ENCODE results near the gene ADAM8.
"Not testable (repeated sequence)": the region's sequence is repeated elsewhere in the genome, so short reads cannot be mapped to it uniquely, and the experiment has no call there.

Gene ADAM8

DNA sequence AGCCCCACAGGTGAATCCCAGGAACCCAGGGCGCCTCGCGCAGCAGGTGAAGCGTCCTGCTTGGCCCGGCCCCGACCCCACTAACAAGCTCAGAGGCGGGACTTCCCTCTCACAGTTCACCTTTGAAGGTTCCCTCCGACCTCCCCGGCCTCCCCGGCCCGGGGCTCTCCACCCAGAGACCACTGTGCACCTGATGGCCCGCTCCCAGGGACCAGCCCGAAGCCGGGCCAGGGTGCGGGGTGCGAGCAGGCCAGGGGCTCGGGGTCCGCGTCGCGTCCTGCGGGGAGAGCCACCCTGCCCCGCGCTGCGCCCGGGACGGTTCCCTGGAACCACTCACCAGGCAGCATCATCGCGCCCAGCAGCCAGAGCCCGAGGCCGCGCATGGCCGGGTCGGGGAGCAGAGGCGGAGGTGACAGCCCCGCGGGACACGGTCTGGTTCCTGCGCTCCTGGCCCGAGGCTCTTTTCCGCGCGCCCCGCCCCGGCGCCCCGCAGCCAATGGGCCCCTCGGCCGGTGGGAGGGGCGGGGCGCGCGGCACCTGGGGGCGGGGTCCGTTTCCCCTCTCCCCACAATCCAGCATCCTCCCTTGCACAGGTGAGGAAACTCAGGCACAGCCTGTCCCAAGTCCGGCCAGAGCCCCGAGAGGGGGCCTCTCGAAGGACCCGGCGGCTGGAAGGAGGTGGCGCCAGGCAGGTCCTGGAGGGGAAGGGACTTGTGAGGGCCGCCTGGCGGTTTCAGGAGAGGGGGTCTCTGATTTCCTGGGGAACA lies at the start of gene ADAM8:
Gene ADAM8 (minus strand): TSS at position 434 of the 767 bp plus-strand sequence. CDS start 51 bp downstream, at position 383.
- no peak for DNase-seq

DNA sequence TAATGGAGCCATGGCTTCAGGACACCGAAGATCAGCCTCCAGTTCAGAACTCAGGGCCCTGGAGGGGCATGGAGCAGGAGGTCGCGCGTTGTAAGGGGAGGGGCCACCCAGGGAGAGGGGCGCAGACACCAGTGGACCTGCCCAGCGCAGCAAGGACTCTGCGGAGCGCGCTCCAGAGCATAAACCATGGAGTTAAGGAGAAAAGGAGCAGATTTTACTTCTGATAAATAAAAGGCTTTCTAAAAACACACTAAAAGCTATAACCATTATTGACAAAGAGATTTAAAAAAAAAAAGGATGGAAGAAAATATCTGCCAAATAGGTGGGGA lies 49.5 kb upstream of the ADAM8 start:
- no peak for DNase-seq

DNA sequence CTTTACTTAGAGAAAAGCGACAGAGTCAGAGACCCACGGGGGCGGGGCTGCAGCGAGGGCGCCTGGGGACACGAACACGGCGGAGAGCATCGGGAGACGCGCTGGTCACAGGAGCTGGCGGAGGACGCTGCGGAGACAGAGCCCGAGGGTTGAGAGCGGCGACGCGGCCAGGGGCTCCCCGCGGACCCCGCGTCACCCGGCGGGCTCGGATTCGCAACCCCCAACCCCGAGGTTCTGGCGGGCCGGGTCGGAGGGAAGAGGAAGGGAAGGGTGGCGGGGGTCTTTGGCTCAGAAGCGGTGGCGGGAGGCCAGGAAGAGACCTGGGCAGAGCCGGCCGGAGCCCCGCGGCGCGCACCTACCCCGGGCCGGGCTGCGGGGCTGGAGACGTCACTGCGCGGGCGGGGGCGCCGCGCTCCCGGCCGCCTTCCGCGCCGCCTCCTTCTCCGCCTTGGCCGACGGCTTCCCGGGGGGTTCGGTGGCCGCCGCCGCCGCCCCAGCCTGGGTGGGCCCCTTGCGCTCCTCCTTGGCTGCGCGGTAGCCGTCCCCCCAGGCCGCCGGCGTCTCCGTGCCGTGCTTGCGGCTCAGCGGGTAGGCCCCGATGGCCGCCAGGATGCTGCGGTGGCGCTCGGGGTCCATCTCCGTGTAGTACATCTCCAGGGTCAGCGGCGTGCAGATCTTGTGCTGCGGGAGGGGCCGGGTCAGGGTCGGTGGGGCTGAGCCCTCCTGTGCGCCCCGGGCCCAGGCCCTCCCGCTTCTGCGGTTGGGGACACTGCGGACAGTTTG lies 49.0 kb upstream of the ADAM8 start:
- no peak for DNase-seq

DNA sequence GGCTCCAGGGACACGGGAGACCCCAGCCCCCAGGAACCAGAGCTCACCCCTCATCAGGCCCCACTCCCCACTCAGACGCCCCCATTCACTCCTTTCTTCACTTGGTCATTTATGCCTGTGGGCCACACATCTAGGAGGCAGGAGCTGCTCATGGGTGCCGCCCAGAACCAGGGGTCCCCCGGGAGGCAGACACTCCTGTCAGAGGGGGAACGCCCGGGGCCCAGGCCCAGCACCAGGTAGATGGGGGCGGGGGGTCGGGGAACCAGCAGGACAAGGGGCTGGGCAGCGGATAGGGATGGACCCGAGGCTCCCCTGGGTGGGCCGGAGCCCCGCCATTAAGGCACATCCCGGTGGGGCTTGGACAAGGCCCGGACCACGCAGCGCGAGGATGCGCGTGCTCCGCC lies 48.2 kb upstream of the ADAM8 start:
- no peak for DNase-seq

DNA sequence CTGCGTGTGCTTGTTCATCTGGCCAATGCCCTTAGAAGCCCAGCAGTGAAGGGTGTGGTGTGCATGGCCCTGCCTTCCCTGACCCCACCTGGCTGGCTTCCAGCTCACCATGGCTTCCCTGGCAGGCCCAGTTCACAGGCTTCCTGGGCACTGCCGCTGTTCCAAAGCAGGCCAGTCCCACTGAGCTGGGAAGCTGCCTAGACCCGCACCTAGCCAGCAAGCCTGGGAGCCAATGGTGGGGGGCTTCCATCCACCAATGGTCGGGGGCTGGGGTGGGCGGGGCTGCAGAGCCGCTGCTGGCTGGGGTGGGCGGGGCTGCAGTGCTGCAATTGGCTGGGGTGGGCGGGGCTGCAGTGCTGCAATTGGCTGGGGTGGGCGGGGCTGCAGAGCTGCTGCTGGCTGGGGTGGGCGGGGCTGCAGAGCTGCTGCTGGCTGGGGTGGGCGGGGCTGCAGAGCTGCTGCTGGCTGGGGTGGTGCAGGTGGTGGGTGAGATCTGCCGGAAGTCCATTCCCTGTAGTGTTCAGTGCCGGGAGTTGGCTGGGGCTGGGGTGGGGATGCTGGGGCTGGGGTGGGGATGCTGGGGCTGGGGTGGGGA lies 47.6 kb upstream of the ADAM8 start:
- peak in 1 of 2 experiments; percentile 16 for DNase-seq

DNA sequence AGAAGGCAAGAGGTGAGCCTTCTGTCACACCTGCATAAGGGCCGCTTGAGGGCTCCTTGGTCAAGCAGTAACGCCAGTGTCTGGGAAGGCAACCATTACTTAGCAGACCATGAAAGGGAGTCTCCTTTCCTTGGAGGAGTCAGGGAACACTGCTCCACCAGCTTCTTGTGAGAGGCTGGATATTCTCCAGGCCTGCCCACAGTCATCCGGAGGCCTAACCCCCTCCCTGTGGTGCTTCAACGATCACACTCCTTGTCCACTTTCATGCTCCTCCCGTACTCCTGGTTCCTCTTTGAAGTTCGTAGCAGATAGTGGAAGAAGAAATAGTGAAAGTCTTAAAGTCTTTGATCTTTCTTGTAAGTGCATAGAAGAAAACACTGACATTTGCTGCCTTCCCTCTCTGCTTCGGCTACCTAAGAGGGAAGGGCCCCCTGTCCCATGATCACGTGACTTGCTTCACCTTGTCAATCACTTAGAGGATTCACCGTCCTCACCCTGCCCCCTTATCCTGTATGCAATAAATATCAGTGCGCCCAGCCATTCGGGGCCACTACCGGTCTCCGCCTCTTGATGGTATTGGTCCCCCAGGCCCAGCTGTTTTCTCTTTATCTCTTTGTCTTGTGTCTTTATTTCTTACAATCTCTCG lies 45.5 kb upstream of the ADAM8 start:
- DNase-seq, result not testable (repeated sequence)

DNA sequence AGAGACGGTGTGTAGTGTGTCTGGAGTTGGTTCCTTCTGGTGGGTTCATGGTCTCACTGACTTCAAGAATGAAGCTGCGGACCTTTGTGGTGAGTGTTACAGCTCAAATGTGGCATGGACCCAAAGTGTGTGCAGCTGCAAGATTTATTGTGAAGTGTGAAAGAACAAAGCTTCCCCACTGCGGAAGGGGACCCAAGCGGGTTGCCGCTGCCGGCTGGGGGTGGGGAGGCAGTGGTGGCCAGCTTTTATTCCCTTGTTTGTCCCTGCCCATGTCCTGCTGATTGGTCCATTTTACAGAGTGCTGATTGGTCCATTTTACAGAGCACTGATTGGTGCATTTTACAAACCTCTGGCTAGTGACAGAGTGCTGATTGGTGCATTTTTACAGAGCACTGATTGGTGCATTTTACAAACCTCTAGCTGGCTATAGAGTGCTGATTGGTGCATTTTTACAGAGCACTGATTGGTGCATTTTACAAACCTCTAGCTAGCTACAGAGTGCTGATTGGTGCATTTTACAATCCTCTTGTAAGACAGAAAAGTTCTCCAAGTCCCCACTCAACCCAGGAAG lies 44.3 kb upstream of the ADAM8 start:
- DNase-seq, result not testable (repeated sequence)

DNA sequence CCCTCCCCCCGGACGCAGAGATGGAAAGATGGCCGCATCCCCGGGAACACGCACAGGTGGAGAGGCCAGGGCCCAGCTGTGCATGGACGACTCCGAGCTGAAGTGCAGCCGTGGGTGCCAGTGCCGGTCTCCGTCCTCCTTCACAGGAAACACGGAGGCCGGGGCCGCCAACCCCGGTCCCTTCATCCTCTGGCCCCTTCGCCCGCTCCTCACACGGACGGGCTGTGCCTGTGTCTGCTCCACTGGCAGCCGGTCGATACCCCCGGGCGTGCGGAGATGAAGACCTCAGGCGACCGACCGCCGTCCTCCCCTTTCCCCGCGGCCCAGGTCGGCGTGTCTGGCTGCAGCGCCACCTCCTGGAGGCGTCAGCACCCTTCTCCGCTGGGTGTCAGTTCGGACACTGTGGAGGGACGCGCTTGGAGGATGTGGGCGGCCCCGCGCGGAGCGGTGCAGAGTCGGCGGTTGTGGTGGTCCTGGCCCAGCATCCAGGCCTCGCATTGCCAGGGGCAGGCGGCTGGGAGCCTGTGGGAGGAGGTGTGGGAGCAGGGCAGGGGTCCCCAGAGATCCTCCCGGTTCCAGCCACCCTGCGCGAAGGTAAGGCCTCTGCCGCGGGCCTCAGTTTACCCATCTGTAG lies 41.9 kb upstream of the ADAM8 start:
- DNase-seq, result peak in 1 of 2 experiments; percentile 42

DNA sequence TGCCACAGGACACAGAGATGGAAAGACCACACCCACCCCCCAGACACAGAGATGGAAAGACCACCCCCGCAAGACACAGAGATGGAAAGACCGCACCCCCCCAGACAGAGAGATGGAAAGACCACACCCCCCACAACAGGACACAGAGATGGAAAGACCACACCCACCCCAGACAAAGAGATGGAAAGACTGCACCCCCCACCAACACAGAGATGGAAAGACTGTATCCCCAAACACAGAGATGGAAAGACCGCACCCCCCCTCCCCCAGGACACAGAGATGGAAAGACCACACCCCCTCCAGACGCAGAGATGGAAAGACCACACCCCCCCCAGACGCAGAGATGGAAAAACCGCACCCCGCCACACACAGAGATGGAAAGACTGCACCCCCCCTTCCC lies 40.1 kb upstream of the ADAM8 start:
- DNase-seq, result no peak

DNA sequence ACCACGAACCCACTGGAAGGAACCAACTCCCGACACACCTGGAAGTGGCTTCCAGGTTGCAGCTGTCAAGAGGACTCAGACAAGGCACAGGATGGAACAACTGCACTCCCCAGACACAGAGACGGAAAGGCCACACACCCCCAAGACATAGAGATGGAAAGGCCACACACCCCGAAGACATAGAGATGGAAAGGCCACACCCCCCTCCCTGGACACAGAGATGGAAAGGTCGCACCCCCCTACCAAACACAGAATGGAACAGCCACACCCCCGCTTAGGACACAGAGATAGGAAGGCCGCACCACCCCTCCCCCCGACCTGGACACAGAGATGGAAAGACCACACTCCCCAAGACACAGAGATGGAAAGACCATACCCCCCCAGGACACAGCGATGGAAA lies 39.6 kb upstream of the ADAM8 start:
- DNase-seq, result no peak

DNA sequence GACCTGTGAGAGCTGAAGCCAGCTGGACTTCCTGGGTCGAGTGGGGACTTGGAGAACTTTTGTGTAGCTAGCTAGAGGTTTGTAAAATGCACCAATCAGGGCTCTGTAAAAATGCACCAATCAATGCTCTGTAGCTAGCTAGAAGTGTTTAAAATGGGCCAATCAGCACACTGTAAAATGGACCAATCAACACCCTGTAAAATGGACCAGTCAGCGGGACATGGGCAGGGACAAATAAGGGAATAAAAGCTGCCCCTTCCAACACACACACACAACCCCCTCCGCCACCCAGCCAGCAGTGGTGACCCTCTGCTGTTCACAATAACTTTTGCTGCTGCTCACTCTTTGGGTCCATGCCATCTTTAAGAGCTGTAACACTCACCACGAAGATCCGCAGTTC lies 39.2 kb upstream of the ADAM8 start:
- DNase-seq, result no peak

DNA sequence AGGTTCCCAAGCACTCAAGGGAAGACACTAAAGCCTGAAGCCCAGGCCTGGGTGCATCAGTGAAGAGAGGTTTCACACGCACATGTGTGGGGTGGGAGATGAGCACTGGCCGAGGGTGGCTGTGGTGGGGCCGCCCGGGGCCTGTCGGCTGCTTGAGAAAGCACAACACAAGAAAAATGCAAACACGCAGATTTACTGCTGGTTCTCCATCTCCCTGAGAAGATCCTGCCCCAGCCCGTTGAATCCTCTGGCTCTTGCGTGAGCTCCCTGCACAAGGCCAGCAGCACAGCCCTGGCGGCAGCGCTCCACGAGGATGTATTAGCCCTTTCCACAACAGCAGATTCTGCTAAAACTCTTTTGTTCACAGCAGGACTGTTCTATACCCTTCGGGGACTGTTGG lies 38.2 kb upstream of the ADAM8 start:
- DNase-seq, result no peak

DNA sequence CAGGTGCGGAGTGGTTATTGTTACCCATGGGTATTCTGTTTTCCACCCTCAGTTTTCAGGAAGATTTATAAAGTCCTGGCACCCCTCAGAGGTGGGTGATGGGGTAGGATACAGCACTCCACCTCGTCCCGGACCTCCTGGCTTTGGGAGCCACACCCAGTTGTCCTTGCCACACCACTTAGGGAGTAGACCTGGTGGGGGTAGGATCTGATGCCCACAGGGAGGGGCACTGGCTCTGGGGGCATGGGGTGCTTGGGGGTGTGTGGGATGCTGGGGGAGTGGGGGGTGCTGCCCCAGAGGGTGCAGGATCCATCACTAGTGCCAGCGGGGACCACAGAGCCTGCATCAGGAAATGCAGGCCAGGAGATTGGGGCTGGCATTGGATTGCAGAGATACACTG lies 36.5 kb upstream of the ADAM8 start:
- DNase-seq, result no peak

DNA sequence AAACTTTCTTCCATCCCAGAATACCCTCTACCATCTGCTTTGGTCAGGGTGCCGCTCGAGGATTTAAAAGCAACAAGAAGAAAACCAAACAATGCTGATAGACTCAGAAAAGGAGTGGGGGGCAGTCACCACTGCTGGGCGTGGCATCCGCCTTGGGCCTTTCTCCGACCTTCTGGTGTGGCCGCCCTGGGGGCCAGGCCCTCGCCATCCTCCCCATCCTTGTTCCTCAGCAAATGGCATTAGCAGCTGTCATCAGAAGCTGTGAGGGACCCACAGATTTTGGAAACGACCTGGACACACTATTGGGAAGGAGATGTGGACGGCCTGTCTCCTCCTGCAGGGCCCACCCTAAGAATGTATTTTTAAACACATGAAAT lies 36.1 kb upstream of the ADAM8 start:
- DNase-seq, result no peak

DNA sequence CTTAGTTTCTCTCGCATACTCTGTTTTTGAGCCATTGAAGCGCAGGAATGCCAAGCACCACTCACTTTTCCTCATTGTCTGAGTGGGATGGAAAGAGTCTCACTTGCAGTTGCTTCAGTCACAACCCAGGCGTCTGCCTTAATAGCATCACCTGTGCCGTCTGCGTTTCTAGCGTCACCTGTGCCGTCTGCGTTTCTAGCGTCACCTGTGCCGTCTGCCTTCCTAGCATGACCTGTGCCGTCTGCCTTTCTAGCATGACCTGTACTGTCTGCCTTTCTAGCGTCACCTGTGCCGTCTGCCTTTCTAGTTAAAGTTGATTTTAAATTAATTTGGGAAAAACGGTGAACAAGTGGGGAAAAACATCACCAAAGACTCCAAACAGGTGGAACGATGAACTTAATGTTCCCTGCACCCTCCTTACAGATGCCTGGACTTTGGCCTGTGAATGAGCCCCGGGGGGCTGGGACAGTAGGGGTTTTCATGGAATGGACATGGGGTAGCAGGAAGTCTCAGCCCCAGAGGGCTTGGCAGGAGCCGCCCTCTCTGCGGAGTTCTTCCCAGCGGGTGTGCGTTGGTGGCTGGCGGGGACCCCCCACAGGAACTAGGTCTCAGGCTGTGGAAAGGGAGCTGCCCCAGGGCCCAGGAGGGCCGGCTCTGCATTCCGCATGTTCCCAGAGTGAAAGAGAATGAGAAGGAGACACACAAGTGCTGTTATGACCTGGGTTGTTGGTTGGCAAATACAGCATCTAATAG lies 35.5 kb upstream of the ADAM8 start:
- no peak for DNase-seq

DNA sequence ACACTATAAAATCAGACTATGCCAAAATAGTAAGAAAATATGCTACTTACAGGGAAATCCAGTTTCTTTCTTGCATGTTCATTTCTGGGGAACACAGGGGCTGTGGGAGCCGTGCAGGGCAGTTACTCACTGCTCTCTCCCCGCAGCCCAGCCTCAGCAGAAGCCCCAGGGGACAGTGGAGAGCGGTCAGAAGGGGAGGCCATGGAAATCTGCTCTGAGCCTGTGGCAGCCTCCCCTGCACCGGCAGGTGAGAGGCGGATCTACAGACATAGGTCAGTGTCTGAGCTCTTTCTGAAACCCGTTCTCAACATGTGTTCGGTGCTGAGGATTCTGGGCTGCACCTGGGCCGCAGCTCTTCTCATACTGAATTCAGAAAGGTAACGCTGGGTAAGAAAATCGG lies 34.9 kb upstream of the ADAM8 start:
- DNase-seq, result no peak

DNA sequence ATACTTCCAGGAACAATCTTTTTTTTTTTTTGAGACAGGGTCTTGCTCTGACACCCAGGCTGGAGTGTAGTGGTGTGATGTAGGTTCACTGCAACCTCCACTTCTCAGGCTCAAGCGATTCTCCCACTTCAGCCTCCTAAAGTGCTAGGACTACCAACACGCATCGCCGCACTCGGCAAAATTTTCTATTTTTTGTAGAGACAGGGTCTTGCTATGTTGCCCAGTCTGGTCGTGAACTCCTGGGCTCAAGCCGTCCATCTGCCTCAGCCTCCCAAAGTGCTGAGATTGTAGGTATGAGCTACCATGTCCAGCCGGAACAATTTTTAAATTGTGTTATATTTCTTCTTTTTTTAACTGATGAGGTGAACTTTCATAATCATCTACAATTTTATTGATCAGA lies 34.1 kb upstream of the ADAM8 start:
- DNase-seq, result no peak

DNA sequence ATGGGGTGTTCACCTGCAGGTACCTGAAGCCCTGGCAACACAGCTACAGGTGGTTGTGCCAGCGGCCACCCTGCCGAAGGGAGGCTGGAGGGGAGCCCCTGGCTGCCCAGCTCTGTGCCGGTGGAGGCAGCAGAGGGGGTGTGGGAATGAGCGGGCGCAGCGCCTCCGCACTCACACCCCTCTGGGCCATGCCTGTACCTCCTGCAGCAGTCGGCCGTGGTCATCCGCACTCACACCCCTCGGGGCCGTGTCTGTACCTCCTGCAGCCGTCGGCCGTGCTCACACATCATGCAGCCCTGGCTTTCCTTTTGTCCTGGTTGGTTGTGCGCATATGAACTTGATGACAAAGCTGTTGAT lies 33.7 kb upstream of the ADAM8 start:
- DNase-seq, result no peak

DNA sequence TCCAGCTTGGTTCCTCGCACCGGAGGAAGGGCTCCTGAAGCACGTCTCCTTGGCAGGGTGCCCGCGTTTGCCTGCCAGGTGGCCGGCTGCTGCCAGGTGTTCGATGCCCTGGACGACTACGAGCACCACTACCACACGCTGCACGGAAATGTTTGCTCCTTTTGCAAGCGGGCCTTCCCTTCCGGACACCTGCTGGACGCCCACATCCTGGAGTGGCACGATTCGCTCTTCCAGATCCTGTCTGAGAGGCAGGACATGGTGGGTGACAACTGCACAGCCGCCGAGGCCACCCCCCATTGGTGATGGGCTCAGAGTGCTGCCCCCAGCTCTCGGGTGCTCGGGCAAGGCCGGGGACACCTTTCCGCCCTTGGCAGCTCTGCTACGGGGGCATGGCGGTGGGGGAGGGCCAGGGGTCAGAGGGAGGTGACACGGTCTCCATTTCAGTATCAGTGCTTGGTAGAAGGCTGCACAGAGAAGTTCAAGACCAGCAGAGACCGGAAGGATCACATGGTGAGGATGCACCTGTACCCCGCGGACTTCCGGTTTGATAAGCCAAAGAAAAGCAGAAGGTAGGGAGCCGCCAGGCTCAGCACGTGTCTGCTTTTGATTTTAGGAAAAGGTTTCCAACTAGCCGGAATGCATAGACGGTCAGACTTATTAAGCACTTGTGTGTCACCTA lies 33.2 kb upstream of the ADAM8 start:
- no peak for DNase-seq

DNA sequence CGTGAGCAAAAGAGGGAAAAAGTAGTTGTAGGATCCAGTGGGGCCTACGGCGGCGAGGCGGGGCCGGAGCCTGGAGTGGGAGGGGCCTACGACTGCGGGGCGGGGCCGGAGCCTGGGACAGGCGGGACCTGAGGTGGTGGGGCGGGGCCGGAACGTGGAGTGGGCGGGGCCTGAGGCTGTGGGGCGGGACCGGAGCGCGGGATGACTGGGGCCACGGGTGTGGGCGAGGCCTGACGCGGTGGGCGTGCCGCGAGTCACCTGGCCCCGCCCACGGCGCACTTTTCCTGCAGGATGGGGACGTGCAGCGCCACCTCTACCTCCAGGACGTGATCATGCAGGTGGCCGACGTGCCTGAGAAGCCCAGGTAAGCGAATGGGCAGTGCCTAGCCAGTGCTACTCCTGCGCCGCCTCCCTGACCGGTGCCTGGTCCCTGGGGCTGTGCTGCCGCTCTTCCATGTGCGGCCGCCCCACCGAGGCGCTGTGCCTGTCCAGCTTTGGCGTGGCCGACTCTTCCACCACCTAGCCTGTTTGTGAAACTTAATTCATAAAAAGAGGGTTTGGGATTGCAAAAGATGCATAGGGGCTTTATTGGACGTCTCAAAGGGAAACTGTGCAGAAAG lies 32.5 kb upstream of the ADAM8 start:
- DNase-seq, result peak in 1 of 2 experiments; percentile 58
